NCI-H748 treated with DMSO at 0.1 percent for 48 hours (cell line): ENCODE data around the gene MRPL20.
"Not testable (repeated sequence)": the region's sequence is repeated elsewhere in the genome, so short reads cannot be mapped to it uniquely, and the experiment has no call there.

Experiments
- DNase-seq: peaks from one replicate; lab custom pipeline; 2025; lab: John Stamatoyannopoulos, UW

Gene MRPL20

GRCh38 chr1:1425753-1426495, 18.8 kb upstream of the MRPL20 start:
- no peak for DNase-seq

GRCh38 chr1:1425426-1425752, 18.3 kb upstream of the MRPL20 start:
- DNase-seq, result no peak

- DNase-seq, result no peak
Observed at GRCh38 chr1:1424707-1425106, 17.6 kb upstream of the MRPL20 start.

GRCh38 chr1:1423245-1423597, 16.1 kb upstream of the MRPL20 start:
- DNase-seq, result no peak

- DNase-seq, result no peak
Observed at GRCh38 chr1:1422465-1423244, 15.6 kb upstream of the MRPL20 start.

GRCh38 chr1:1421907-1422464, 14.9 kb upstream of the MRPL20 start:
- no peak for DNase-seq

- no peak for DNase-seq
Observed at GRCh38 chr1:1421147-1421906, 14.2 kb upstream of the MRPL20 start, which contains the start of gene ANKRD65. ANKRD65 (minus strand) TSS chr1:1421276; CDS start chr1:1421005, 271 bp downstream.

- DNase-seq, result no peak
Observed at GRCh38 chr1:1420654-1421141, 13.6 kb upstream of the MRPL20 start.

GRCh38 chr1:1419813-1420653, 12.9 kb upstream of the MRPL20 start:
- no peak for DNase-seq

GRCh38 chr1:1419363-1419812, 12.3 kb upstream of the MRPL20 start:
- DNase-seq, result no peak

GRCh38 chr1:1418464-1419362, 11.6 kb upstream of the MRPL20 start:
- no peak for DNase-seq

- not testable (repeated sequence) for DNase-seq
Observed at GRCh38 chr1:1417825-1418463, 10.9 kb upstream of the MRPL20 start.

- DNase-seq, result not testable (repeated sequence)
Observed at GRCh38 chr1:1417396-1417795, 10.3 kb upstream of the MRPL20 start.

GRCh38 chr1:1415751-1416150, 8.7 kb upstream of the MRPL20 start:
- no peak for DNase-seq

GRCh38 chr1:1412311-1412902, 5.3 kb upstream of the MRPL20 start:
- not testable (repeated sequence) for DNase-seq

- no peak for DNase-seq
Observed at GRCh38 chr1:1411626-1412025, 4.5 kb upstream of the MRPL20 start.

GRCh38 chr1:1410238-1410637, 3.1 kb upstream of the MRPL20 start:
- DNase-seq, result not testable (repeated sequence)

GRCh38 chr1:1407636-1408318, 684 bp upstream of the MRPL20 start:
- DNase-seq, result no peak
